ENCODE data around the gene TTC6.

TTC6 gene

DNA sequence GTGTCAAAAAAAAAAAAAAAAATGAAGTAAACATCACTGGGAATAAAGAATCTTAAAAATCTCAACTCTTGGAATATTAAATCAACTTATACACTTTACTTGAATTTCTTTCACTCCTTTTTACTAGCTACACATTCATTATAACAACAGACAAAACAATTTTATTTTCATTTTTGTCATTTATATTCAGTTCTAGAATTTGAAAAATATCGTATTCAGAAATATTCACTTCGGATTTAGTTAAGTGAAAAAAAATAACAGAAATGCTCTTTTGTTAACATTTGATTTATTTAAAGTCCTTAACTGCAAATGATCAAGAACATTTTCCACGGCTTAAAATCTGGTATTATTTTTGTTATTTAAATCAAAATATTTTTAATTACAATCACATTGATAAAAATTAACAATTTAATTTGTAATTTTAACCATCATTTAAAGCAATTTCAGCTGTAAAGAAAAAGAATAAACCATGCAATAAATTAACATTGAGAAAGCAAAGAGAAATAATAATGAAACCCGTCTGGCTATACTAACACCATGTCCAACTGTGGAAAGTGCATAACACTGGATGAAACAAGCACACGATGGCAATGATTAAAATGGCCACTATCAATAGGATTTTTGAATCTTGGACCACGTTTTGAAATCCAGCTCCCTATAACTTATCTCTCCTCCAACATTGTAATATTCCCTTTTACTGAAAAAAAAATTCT lies 5.6 kb upstream of the TTC6 start:
- TF ChIP-seq, protein P1, sequence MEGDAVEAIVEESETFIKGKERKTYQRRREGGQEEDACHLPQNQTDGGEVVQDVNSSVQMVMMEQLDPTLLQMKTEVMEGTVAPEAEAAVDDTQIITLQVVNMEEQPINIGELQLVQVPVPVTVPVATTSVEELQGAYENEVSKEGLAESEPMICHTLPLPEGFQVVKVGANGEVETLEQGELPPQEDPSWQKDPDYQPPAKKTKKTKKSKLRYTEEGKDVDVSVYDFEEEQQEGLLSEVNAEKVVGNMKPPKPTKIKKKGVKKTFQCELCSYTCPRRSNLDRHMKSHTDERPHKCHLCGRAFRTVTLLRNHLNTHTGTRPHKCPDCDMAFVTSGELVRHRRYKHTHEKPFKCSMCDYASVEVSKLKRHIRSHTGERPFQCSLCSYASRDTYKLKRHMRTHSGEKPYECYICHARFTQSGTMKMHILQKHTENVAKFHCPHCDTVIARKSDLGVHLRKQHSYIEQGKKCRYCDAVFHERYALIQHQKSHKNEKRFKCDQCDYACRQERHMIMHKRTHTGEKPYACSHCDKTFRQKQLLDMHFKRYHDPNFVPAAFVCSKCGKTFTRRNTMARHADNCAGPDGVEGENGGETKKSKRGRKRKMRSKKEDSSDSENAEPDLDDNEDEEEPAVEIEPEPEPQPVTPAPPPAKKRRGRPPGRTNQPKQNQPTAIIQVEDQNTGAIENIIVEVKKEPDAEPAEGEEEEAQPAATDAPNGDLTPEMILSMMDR (IDR thresholded peaks at IDR 0.05; ENCODE audit: low read depth, low read length, missing control alignments) = no peak
- no peak for DNase-seq (ENCODE audit: low read depth)
- no peak overlapping the region for H3K4me3 ChIP-seq (ENCODE audit: low read depth, low read length)
- in situ Hi-C loops (cut with HindIII; ENCODE audit: low sequenced_read_pairs) = no loop called here

DNA sequence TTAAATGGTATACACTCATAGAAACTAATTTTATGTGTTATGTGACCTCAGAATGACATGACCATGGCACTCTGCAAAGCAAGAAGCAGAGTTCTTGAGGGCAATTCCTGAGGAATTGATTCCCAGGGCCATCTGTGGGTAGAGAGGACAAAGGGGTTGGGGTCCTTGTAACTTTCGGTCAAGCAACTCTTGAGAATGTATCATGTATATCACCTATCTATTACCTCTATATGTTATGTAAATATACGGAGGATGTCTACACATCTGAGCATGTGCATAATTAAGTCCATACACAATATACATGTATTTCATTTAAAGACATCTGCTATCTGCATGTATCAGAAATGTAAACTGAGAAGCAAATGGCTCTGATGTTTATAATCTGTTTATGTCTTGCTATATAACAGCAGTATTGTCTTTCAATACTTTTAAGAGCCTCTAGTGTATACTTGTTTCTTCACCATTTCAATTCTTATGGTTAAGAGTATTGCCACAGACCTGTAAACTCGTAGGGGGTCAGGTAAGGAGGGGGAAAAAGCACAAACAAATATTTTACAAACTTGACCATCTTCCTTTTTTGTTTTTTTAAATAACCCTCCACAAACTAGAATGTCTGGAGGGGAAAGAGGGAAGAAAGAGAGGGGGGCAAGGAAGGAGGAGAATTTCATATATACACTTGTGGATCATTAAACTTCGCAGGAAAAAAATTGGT lies 4.8 kb upstream of the TTC6 start:
- H3K4me3 ChIP-seq (ENCODE audit: low read depth, low read length) = no peak overlapping the region
- in situ Hi-C loops (cut with HindIII; ENCODE audit: low sequenced_read_pairs) = no loop called here
- DNase-seq (ENCODE audit: low read depth) = no peak
- TF ChIP-seq, protein P1 (IDR thresholded peaks at IDR 0.05; ENCODE audit: low read depth, low read length, missing control alignments) = no peak

DNA sequence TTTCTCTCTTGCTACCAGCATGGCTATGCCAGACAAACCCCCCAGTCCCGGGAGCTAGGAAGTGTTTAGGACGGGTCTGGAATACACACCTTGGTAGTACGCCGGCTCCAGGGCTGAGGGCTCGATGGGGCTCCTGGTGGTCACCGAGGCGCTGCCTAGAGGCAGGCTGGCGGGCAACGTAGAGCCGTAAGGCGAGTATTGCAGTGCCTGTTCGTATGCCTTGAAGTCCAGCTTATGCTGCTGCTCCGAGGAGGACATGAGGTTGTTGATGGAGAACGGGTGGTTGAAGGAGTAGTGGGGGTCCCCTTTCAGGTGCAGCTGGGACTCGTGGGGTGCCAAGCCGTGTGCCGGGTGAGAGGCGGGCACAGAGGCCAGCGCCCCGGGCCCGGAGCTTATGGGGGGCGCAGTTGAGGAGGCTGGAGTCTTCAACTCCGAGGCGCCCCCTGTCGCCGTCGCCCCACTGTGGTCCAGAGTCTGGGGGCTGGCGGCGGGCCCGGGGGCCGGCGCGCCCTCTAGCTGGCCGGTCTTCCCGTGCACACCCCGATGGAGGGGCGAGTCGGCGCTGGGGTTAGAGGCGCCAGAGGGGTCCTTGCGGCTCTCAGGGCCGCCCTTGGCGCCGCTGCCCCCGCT lies 4.0 kb upstream of the TTC6 start:
- no peak for DNase-seq (ENCODE audit: low read depth)
- no peak overlapping the region for H3K4me3 ChIP-seq (ENCODE audit: low read depth, low read length)
- in situ Hi-C loops (cut with HindIII; ENCODE audit: low sequenced_read_pairs) = no loop called here
- TF ChIP-seq, protein P1 (IDR thresholded peaks at IDR 0.05; ENCODE audit: low read depth, low read length, missing control alignments) = no peak

DNA sequence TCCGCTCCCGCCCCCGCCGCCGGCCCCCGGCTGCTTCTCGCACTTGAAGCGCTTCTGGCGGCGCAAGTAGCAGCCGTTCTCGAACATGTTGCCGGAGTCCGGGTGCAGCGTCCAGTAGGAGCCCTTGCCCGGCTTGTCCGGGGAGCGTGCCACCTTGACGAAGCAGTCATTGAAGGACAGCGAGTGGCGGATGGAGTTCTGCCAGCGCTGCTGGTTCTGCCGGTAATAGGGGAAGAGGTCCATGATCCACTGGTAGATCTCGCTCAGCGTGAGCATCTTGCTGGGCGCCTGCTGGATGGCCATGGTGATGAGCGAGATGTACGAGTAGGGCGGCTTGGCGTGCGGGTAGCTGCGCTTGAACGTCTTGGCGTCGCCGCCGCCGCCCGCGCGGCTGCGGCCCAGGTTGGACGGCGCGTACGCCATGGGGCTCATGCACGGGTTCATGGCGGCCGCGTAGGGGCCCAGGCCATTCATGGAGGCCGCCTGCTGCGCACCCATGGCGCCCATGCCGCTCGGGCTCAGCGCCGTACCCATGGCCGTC lies 3.4 kb upstream of the TTC6 start:
- H3K4me3 ChIP-seq (ENCODE audit: low read depth, low read length) = no peak overlapping the region
- in situ Hi-C loops (cut with HindIII; ENCODE audit: low sequenced_read_pairs) = no loop called here
- TF ChIP-seq, protein P1 (IDR thresholded peaks at IDR 0.05; ENCODE audit: low read depth, low read length, missing control alignments) = no peak
- DNase-seq (ENCODE audit: low read depth) = no peak

DNA sequence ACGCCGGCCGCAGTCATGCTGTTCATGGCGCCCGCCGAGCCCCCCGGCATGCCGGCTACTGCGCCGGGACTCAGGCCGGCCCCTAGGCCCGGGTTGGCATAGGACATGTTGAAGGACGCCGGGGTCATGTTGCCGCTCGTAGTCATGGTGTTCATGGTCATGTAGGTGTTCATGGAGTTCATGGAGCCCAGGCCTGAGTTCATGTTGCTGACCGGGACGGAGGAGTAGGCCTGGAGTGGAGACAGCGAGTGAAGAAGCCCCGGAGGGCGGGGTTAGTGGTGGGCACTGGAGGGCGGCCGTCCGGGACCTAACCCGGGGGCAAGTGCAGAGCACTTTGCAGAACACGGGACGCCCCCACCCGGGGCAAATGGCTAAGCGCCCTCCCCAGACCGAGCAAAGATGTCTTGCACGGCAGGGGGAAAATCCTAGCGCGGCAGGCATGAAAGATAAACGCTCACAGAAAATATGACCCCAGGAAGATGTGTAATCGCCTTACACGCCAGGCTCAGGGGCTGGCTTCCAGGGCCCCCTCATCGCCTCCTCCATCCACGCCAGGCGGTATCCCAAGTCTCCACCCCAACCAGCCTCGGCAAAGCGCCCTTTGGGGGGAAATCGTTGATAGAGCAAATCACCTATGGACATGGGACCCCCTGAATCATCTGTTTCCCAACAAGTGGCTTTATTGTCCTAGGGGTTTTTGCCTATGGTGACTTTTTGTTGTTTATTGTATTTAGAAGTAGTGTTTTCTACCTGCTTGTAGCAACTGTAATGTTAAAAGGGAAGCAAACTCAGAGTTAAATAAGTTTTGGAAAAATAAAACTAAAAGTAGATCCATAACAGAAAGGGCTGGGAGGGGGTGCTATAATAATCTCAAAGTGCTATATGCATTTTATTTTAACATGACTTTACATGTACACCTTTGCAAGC lies 2.7 kb upstream of the TTC6 start:
- in situ Hi-C loops (cut with HindIII; ENCODE audit: low sequenced_read_pairs) = no loop called here
- no peak overlapping the region for H3K4me3 ChIP-seq (ENCODE audit: low read depth, low read length)
- TF ChIP-seq, protein P1 (IDR thresholded peaks at IDR 0.05; ENCODE audit: low read depth, low read length, missing control alignments) = no peak
- no peak for DNase-seq (ENCODE audit: low read depth)

Measured in astrocyte of the cerebellum (primary cell).